Measurements from ENCODE around the gene SYNJ1. TPM values are rescaled to one million over a fixed set of nuclear protein-coding genes. Genes with fewer than 3 reads are reported as not detected.
A peak's percentile ranks its signal among the peaks of the same experiment; 100 is the strongest.
"Not testable (repeated sequence)": the region's sequence is repeated elsewhere in the genome, so short reads cannot be mapped to it uniquely, and the experiment has no call there.

SYNJ1 gene, protein sequence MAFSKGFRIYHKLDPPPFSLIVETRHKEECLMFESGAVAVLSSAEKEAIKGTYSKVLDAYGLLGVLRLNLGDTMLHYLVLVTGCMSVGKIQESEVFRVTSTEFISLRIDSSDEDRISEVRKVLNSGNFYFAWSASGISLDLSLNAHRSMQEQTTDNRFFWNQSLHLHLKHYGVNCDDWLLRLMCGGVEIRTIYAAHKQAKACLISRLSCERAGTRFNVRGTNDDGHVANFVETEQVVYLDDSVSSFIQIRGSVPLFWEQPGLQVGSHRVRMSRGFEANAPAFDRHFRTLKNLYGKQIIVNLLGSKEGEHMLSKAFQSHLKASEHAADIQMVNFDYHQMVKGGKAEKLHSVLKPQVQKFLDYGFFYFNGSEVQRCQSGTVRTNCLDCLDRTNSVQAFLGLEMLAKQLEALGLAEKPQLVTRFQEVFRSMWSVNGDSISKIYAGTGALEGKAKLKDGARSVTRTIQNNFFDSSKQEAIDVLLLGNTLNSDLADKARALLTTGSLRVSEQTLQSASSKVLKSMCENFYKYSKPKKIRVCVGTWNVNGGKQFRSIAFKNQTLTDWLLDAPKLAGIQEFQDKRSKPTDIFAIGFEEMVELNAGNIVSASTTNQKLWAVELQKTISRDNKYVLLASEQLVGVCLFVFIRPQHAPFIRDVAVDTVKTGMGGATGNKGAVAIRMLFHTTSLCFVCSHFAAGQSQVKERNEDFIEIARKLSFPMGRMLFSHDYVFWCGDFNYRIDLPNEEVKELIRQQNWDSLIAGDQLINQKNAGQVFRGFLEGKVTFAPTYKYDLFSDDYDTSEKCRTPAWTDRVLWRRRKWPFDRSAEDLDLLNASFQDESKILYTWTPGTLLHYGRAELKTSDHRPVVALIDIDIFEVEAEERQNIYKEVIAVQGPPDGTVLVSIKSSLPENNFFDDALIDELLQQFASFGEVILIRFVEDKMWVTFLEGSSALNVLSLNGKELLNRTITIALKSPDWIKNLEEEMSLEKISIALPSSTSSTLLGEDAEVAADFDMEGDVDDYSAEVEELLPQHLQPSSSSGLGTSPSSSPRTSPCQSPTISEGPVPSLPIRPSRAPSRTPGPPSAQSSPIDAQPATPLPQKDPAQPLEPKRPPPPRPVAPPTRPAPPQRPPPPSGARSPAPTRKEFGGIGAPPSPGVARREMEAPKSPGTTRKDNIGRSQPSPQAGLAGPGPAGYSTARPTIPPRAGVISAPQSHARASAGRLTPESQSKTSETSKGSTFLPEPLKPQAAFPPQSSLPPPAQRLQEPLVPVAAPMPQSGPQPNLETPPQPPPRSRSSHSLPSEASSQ (N-terminal part only)
- 6.0 and 6.8 TPM in 2 replicates for total RNA-seq (2014; rRNA removed; shearing (Covaris generic))

DNA sequence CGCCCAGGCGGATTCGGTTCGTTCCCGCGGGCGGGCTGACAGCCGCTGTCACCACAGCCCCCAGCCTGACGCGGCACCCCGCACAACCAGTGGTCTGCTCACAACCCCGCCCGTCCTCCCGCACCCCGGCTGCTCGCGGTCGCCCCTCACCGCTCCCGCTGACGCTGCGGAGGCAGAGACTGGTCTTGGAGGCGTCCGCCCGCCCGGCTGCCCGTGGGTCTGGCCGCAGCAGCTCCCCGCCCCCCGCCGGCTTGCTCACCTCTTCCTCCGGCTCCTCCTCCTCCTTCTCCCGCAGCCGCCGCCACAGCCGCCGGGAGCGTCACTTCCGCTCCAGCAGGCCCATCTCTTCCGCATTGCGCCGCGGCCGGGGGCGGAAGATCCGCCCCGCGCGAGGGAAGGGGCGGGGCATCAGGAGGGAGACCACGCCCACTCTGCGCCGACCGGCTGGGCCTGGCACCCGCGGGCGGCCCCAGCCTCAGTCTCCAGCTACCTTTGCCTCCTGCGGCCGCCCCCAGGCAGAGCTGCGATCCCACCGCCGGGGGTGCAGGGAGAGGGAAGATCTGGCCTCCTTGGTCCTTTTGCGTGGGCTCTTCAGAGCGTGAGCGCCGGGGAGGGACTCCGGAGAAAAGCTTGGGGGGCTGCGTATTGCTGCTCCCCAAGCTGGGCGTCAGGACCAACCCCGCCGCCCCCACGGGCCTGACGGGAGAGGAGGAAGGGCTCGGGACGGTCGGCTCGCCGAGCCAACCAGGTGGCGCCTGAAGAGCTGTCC lies at the start of gene SYNJ1:
TSS of gene SYNJ1 (minus strand) at position 327 of the 769 bp plus-strand sequence. CDS start 1,118 bp downstream, outside the sequence.
- peak; percentile 92 for DNase-seq (ENCODE audit: low spot score)

DNA sequence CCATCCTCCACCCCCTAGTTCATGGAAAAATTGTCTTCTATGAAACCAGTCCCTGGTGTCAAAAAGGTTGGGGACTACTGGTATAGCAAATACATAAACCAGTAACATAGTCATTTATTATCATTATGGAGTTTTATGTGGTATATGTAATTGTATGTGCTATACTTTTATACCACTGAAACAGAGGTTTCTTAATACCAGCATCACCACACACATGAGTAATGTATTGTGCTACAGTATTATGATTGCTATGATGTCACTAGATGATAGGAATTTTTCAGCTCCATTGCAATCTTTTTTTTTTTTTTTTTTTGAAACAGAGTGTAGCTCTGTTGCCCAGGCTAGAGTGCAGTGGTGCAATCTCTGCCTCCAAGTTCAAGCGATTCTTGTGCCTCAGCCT lies 49.5 kb upstream of the SYNJ1 start:
- no peak for DNase-seq (ENCODE audit: low spot score)

DNA sequence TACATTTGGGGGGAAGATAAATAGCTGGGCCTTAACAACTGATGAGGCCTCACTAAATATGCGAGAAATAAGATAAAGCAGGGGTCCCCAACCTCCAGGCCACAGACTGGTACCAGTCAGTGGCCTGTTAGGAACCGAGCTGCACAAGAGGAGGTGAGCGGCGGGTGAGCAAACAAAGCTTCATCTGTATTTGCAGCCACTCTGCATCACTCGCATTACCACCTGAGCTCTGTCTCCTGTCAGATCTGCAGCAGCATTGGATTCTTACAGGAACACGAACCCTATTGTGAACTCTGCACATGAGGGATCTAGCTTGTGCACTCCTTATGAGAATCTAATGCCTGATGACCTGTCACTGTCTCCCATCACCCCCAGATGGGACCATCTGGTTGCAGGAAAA lies 48.9 kb upstream of the SYNJ1 start:
- no peak for DNase-seq (ENCODE audit: low spot score)

DNA sequence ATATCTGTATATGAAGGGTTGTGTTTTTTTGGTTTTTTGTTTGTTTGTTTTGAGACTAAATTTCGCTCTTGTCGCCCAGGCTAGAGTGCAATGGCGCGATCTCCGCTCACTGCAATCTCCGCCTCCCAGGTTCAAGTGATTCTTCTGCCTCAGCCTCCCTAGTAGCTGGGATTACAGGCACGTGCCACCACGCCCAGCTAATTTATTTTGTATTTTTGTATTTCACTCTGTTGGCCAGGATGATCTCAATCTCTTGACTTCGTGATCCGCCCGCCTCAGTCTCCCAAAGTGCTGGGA lies 45.2 kb upstream of the SYNJ1 start:
- DNase-seq (ENCODE audit: low spot score) = not testable (repeated sequence)

DNA sequence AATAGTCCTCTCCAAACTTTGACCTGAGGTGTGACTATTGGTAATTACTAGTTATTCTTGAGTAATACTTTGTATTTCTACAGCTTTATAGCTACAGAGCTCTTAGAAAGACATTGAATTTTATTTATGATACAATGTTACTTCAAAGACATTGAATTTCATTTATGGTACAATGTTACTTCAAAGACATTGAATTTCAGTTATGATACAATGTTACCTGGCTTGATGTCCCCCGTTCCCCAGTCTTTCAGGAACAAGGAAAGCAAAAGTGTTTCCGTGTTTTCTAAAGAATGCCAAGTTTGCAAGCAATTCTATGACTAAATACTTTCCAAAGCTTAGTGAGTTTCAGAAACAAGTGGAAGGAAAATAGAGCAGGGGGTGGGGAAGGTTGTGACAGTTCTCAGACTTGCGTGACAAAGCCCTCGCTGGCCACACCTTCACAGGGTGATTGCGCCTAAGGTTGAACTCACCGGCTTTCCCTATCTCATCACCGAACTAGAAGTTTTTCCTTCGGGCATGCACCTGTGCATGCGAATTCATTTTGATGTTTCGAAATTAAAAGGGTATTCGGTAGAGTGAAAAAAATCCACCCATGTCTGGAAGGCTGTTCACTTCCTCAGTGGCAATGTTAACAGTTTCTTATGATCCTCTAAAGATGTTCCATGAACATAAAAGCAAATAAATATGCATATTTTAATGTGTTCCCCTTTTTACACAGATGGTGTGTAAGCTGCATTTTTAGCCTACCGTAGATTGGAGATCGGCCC lies 44.7 kb upstream of the SYNJ1 start:
- DNase-seq (ENCODE audit: low spot score) = peak; percentile 45

DNA sequence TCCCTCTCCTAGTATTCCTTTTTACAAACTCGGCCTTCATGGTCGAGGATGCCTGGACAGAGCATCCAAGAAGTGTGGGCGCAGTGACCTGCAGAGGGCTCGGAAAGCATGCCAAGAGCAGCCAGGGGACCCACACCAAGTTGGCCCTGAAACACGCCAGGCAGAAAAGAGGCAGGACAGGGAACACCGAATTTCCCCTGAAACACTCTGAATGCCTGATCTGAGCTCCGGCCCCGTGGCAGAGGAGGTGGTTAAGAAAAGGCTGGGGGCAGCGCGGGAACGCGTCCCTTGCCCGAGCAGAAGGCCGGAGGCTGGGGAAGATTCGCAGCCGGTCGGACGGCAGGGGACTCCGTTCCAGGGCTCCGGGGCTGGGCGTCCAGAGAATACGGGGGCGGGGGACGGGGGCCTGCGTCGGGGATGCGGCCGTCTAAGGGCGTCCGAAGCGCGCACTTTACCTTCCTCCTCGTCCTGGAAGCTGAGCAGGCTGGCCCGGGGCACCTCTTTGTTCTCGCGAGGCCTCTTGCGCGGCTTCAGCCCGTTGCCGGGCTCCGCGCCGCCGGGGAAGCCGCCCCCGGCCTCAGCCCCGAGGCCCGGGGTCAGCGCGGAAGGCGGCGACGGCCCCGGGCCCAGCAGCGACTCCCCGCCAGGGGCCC lies 43.2 kb upstream of the SYNJ1 start:
- peak; percentile 33 for DNase-seq (ENCODE audit: low spot score)

GRCh38 chr21:32768530-32768929 lies 40.7 kb upstream of the SYNJ1 start:
- DNase-seq (ENCODE audit: low spot score) = no peak

DNA sequence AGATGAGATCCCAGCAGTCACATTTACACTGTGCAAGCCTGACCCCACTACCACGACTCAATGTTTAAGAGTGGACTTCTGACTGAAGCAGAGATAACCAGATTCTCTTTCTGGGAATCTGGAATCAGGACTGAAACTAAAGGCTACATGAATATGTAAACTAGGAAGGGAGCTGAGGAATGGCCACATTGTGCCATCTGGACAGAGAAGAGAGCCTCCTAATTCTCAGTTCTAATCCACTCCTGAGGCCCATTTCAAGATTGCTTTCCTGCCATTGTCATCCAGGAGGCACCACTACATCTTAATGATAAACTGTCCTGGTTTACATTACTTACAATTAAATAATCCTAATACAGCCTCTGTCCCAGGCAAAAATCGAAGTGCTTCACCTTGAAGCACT lies 37.2 kb upstream of the SYNJ1 start:
- no peak for DNase-seq (ENCODE audit: low spot score)

DNA sequence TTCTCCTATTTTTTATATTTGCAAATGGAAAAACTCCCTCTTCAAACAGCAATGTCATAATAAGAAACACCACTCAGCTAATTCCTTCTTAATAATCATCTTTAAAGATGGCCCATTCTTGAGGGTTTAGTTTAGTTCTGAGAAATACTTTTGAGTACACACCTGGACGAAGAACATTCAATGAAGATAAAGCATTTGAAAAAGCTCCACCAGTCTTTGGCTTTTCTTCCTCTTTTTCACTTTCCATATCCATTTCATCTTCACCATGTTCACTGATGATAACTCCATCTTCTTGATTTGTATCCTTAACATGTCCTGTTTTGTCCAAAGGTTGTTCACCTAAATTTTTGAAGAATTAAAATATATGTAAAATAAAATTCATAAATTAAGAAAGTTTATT lies 36.4 kb upstream of the SYNJ1 start:
- DNase-seq (ENCODE audit: low spot score) = no peak

DNA sequence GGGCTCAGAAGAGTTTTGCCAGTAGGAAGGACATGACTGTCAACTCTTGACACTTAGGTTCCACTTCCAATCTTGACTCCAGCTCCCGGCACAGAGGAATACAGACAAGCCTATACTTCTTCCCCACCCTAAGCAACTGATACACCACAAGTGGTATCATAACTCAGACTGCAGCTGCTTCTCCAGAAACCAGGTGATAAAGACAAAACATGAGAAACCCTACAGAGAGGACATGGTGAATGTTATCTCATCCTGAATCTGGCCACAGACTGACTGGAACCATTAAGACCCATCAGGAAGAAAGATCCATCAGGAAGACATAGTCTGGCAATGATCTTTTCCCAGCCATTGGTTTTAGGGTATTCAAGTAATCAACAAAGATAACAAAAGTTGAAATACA lies 30.0 kb upstream of the SYNJ1 start:
- no peak for DNase-seq (ENCODE audit: low spot score)

GRCh38 chr21:32756096-32756495 lies 28.3 kb upstream of the SYNJ1 start:
- no peak for DNase-seq (ENCODE audit: low spot score)

DNA sequence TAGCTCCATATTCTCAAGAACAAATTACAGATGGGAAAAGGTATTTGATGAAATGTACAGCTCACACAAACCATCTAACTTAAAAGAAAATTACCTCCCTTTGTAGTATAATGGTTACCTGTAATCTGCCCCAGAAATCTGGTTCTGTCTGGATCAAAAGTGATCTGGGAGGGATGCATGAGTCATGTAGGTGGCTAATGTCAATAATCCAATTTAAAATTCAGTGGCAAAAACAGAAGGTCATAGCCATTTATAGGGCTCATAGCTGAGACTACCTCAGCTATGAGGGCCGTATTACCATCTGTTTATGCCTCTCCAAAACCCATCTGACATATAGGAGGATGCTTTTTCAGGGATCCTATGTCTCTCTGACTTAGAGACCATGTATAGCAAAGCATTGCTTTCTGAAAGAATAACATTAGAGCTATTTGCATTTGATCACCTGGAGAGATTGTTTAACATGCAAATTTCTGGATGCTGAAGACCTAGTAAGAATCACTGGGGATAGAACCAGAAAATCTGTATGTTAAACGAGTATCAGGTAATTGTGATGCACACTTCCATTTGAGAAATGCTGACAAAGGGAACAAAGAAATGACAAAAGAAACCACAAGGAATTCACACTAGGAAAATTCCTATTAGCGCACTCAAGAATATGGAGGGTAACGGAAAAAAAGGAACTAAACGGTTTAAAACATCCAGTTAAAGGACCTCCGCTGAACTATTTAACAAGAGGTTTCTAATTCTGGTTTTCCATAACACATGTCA lies 26.2 kb upstream of the SYNJ1 start:
- DNase-seq (ENCODE audit: low spot score) = no peak

DNA sequence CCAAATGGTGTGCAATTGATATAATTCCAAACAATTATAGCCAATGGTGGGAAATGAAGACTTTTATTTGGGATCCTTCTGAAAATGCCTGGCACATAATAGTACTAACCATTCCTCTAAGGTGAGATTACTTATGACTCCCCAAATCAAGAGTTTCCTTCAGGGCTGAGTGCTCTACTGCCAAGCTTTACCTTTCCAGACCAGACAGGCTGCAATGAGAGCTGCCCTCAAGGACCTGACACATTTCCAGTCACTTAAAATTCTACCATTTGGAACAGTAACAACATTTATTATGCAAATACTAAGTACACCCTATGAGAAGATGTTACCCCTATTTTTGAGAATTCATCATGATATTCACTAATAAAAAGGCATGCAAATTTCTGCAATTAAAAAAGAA lies 22.6 kb upstream of the SYNJ1 start:
- no peak for DNase-seq (ENCODE audit: low spot score)

DNA sequence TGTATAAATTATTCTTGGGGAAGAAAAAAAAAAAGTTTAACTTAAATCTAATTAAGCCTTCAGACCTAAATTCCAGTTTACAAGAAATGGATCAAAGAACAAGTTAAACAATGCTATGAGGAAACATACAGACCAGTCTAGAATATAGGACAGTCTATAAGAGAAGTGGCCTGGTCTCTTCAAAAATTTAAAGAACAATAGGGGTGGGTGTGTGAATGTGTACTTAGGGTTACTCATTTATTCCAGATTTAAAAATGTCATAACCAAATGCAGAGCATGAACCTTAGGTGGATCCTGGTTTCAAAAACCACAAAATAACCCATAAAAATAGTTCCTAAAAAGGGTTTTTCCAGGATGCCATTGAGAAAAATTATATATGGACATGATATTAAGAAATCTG lies 21.8 kb upstream of the SYNJ1 start:
- no peak for DNase-seq (ENCODE audit: low spot score)

DNA sequence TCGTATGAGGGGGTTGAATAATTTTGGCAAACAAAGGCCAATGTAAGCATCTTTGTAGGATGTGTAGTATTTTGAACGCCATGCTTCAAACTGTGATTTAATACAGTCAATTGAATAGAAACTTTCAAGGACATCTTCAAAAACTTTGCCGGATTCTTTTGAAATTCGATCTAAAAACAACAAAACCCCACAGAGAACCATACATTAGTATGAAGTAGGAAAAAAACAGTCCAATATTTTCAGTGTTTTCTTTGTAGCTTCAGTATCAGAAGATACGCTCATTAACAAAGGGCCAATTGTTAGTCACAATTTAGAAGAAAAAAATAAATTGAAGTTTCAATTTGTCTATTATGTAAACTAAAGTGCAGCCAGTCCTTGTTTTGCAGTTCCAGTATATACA lies 20.7 kb upstream of the SYNJ1 start:
- DNase-seq (ENCODE audit: low spot score) = no peak

DNA sequence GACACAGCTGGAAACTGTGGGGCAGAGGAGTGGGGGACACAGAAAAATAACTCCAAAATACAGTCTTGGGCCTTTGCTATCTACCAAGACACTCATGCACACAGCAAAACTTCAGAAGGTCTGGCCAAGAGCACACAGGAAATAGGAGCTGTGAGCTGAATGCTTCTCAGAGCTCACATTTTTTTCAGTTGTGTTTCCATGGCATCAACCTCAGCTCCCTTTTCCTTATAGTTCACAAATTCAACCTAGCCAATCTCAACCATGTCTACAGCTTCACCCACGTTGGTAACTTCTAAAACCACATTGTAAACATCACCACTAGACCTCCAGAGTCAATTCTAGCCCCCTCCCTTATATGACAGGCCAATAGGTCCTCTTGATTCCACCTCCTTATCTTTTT lies 19.6 kb upstream of the SYNJ1 start:
- no peak for DNase-seq (ENCODE audit: low spot score)

GRCh38 chr21:32746711-32747110 lies 18.9 kb upstream of the SYNJ1 start:
- DNase-seq (ENCODE audit: low spot score) = not testable (repeated sequence)

DNA sequence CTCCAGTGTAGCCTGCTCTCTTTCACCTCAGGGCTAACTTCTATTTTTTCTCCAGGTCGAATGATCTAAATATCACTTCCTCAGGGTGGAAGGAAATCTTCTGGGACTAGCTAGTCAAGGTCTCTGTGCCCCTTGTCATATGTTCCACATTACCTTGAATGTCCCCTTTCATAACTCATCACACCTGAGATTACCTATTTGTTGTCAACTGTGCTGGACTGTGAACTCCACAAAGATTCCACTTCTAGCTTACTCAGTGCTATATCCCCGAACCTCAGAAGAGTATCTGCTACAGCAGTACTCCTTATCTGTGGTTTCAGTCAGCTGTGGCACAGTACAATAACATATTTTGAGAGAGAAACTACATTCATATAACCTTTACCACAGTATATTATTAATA lies 14.6 kb upstream of the SYNJ1 start:
- no peak for DNase-seq (ENCODE audit: low spot score)

DNA sequence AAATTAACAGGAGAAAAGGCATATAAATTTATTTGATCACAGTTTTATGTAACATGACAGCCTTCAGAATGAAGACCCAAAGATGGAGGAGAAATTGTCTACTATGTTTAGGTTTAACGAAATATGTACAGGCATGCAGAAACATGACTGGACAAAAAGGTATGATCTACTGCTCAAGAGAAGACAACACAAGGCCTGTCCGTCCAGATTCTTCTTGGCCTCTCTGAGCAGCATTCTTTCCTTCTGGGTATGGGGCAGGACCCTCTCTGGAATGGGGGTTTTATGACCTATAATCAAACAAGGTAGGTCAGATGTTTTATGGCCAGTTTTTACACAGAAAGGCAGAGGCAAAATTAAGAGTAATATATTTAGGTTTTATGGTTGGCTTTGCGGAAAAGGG lies 13.5 kb upstream of the SYNJ1 start:
- no peak for DNase-seq (ENCODE audit: low spot score)

Data from A172 (cell line).